DOHH2 (cell line): ENCODE data around the gene SEPTIN10.

Experiments
- CTCF ChIP-seq: fragments of 200-600 bp; sonication (generic); IDR thresholded peaks from one replicate; pipeline ENCODE4 v1.5.1; 2014; ENCODE audit warnings: antibody characterized with exemption, mild to moderate bottlenecking, low read depth, low read length; ENCODE audit not compliant: poor library complexity, severe bottlenecking
- EZH2phosphoT487 ChIP-seq: fragments of 200-600 bp; sonication (generic); IDR thresholded peaks from 2 replicates; pipeline ENCODE4 v1.6.1; 2017; ENCODE audit warnings: borderline replicate concordance, mild to moderate bottlenecking, antibody characterized with exemption, low read length, moderate library complexity, mixed read lengths

GRCh38 chr2:109615637-109616144, 1.9 kb upstream of the SEPTIN10 start:
- TF ChIP-seq CTCF (no peak), EZH2phosphoT487 (no peak)
